ENCODE measurements around the gene GFI1. TPM values are rescaled to one million over a fixed set of nuclear protein-coding genes. Genes with fewer than 3 reads are reported as not detected.

Gene GFI1
- total RNA-seq, 3 donors from 2014 or later: 0.80 to 1.5 (median 0.98) TPM

DNA sequence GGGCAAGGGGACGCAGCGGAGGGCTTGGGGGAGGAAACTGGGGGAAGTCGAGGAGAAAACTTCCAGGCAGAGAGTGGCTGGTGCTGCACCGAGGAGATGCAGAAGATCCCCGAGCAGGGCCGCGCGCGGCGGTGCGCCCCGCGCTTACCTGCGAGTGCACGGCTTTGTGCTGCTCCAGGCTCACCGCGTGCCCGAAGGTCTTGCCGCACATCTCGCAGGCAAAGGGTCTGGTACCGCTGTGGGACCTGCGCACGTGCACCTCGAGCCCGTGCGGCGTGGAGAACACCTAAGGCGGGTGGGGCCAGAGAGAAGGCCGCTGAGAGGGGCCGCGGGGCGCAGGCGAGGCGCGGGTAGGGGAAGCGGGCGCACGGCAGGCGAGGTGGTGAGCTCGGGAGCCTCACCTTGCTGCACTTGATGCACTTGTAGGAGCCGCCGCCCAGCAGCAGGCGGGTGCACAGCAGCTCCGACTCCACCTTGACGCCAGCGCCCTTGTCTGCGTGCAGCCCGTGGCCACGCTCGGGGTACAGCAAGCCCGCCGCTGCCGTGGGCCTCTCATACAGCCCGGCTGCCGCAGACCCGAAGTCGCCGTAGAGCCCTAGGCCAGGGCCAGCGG is 6.4 kb downstream of the GFI1 start:
- Histone ChIP-seq H3K27ac (no peak overlapping the region), H3K4me3 (peak overlapping the region in 1 of 3 donors; percentile 26), H3K4me1 (peaks cover 10 to 24% of the 10 kb centered on the region in 2 donors), H3K9me3 (no peaks in the 10 kb centered on the region), H3K27me3 (peaks cover 8 to 58% of the 10 kb centered on the region in 2 donors), H3K36me3 (no peaks in the 10 kb centered on the region)
- no peak for DNase-seq (ENCODE audit: low spot score in 2 of 2)
- intact Hi-C loops (cut with DNase I; ENCODE audit: low total_unique reads): no loop called here
- TF ChIP-seq POLR2A (IDR thresholded peaks at IDR 0.05): no peak
- TF ChIP-seq, protein P1, sequence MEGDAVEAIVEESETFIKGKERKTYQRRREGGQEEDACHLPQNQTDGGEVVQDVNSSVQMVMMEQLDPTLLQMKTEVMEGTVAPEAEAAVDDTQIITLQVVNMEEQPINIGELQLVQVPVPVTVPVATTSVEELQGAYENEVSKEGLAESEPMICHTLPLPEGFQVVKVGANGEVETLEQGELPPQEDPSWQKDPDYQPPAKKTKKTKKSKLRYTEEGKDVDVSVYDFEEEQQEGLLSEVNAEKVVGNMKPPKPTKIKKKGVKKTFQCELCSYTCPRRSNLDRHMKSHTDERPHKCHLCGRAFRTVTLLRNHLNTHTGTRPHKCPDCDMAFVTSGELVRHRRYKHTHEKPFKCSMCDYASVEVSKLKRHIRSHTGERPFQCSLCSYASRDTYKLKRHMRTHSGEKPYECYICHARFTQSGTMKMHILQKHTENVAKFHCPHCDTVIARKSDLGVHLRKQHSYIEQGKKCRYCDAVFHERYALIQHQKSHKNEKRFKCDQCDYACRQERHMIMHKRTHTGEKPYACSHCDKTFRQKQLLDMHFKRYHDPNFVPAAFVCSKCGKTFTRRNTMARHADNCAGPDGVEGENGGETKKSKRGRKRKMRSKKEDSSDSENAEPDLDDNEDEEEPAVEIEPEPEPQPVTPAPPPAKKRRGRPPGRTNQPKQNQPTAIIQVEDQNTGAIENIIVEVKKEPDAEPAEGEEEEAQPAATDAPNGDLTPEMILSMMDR (IDR thresholded peaks at IDR 0.05): no peak

DNA sequence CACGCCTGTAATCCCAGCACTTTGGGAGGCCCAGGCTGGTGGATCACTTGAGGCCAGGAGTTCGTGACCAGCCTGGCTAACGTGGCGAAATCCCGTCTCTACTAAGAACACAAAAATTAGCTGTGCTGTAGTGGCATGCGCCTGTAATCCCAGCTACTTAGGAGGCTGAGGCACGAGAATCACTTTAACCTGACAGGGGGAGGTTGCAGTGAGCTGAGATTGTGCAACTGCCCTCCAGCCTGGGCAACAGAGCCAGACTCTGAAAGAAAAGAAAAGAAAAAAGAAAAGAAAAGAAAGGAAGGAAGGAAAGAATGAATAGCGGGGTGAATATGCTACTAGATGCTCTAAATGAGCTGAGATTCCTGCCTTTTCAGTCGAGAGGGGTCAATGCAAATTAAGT is 7.1 kb downstream of the GFI1 start:
- TF ChIP-seq POLR2AphosphoS5 (IDR thresholded peaks at IDR 0.05) (no peak), POLR2A (IDR thresholded peaks at IDR 0.05) (no peak)
- TF ChIP-seq, protein P1 (IDR thresholded peaks at IDR 0.05): no peak
- Histone ChIP-seq H3K9me3 (no peaks in the 10 kb centered on the region), H3K4me3 (no peak overlapping the region), H3K27ac (no peak overlapping the region), H3K36me3 (no peaks in the 10 kb centered on the region), H3K4me1 (peaks cover 7 to 18% of the 10 kb centered on the region in 2 donors), H3K27me3 (peaks cover 8 to 51% of the 10 kb centered on the region in 2 donors)
- intact Hi-C loops (cut with DNase I; ENCODE audit: low total_unique reads): no loop called here
- DNase-seq (ENCODE audit: low spot score in 2 of 2): no peak

DNA sequence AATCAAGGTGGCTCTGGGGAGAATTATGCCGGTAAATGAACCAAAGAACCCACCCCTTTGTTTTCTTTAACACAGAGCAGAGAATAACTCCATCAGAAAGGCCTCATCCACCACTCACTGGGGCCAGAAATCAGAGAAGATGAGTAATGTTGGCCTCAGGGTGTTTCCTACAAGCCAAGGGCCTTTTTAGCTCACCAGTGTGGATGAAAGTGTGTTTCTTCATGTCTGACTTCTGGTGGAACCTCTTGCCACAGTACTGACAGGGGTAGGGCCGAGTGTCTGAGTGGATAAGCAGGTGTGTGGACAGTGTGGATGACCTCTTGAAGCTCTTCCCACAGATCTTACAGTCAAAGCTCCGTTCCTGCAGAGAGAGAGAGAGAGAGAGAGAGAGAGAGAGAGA is 8.3 kb downstream of the GFI1 start:
- DNase-seq (ENCODE audit: low spot score in 2 of 2): no peak
- peaks cover 7 to 14% of the 10 kb centered on the region in 2 donors for H3K4me1 ChIP-seq
- no peaks in the 10 kb centered on the region for H3K36me3 ChIP-seq
- intact Hi-C loops (cut with DNase I; ENCODE audit: low total_unique reads): no loop called here
- no peaks in the 10 kb centered on the region for H3K9me3 ChIP-seq
- H3K4me3 ChIP-seq: no peak overlapping the region
- no peak overlapping the region for H3K27ac ChIP-seq
- TF ChIP-seq, protein P1 (IDR thresholded peaks at IDR 0.05): no peak
- TF ChIP-seq POLR2AphosphoS5 (IDR thresholded peaks at IDR 0.05) (no peak), POLR2A (IDR thresholded peaks at IDR 0.05) (no peak)
- peaks cover 4 to 39% of the 10 kb centered on the region in 2 donors for H3K27me3 ChIP-seq

DNA sequence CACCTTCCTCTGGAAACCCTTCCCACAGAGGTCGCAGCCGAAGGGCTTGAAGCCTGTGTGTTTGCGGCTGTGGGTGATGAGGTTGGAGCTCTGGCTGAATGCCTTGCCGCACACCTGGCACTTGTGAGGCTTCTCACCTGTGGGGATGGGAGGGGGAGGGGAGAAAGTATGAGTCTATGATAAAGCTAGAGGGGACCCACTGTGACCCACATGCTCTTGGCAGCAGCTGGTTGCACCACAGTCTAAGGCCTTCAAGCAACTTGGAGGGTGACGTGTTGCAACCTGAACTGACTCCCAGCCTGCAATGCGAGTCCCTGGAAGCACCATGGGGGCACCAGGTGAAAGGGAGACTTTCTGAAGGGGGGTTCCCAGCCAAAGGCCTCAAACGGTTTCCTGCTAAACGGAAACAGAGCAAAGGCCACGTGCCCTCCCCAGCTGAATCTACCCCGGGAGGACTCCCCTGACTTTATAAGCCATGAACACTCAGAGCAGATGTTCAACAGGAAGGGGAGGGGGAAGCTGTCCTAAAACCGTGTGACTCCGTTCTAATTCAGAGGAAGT is 10.6 kb downstream of the GFI1 start:
- TF ChIP-seq POLR2AphosphoS5 (IDR thresholded peaks at IDR 0.05): no peak
- TF ChIP-seq, protein P1 (IDR thresholded peaks at IDR 0.05): no peak
- TF ChIP-seq POLR2A (IDR thresholded peaks at IDR 0.05): no peak
- H3K27ac ChIP-seq: no peak overlapping the region
- no peak for DNase-seq (ENCODE audit: low spot score in 2 of 2)
- H3K4me1 ChIP-seq: no peaks in the 10 kb centered on the region
- H3K4me3 ChIP-seq: no peak overlapping the region
- intact Hi-C loops (cut with DNase I; ENCODE audit: low total_unique reads): loop anchor here (2.0 kb wide), 1 partner anchor 61 kb away; no protein-coding TSS in a partner anchor
- H3K27me3 ChIP-seq: peaks cover 0 to 17% of the 10 kb centered on the region in 2 donors
- no peaks in the 10 kb centered on the region for H3K9me3 ChIP-seq
- no peaks in the 10 kb centered on the region for H3K36me3 ChIP-seq

DNA sequence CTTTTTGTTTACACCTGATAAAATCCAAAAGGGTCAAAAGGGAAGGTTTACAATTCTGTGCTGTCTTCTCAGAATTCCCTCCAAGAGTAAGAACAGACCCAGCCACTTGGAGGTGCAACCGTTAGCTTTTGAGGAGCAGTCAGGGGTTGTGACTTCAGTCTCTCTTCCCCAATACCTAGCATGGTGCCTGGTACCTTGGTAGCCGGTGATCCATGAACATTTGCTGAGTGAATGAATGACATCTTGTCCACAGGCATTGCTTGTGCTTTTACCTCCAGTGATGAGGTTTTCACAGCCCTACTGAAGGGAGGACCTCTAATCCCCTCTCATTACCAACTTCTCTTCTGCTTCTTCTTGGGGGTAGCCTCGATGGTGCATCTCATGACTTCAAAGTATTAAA is 11.7 kb downstream of the GFI1 start:
- TF ChIP-seq, protein P1 (IDR thresholded peaks at IDR 0.05): no peak
- TF ChIP-seq POLR2AphosphoS5 (IDR thresholded peaks at IDR 0.05): no peak
- no peak for TF ChIP-seq POLR2A (IDR thresholded peaks at IDR 0.05)
- Histone ChIP-seq H3K27ac (no peak overlapping the region), H3K36me3 (no peaks in the 10 kb centered on the region), H3K4me1 (no peaks in the 10 kb centered on the region), H3K27me3 (peaks cover 0 to 6% of the 10 kb centered on the region in 2 donors), H3K9me3 (no peaks in the 10 kb centered on the region), H3K4me3 (no peak overlapping the region)
- no peak for DNase-seq (ENCODE audit: low spot score in 2 of 2)
- intact Hi-C loops (cut with DNase I; ENCODE audit: low total_unique reads): no loop called here

All from breast epithelium (tissue), 4 donors.